Neutrophil (primary cell): ENCODE results near the gene TCF4.

Source experiments
- H3K27ac ChIP-seq: fragments of 200-600 bp; sonication (generic); 2 replicates; pipeline ENCODE4 v1.5.1; 2016; ENCODE audit warnings: mild to moderate bottlenecking, moderate library complexity
- H3K27me3 ChIP-seq: fragments of 200-600 bp; sonication (generic); 2 replicates; pipeline ENCODE4 v1.6.0; 2016; ENCODE audit warnings: mild to moderate bottlenecking
- H3K36me3 ChIP-seq: fragments of 200-600 bp; sonication (generic); 2 replicates; pipeline ENCODE4 v1.5.1; 2017
- H3K4me1 ChIP-seq, 2 experiments: fragments of 200-600 bp in 1 of 2; sonication (generic) in 1 of 2; 1 replicate in 1 of 2; 2 replicates in 1 of 2; pipeline versions ENCODE4 v1.5.1 to v1.6.1; 2013 to 2016; ENCODE audit warnings: low read depth in 1 of 2, low read length in 1 of 2, mild to moderate bottlenecking in 1 of 2, moderate library complexity in 1 of 2; ENCODE audit not compliant: control insufficient read depth in 1 of 2, insufficient read depth in 1 of 2
- H3K4me3 ChIP-seq, 2 experiments: fragments of 200-600 bp in 1 of 2; sonication (generic) in 1 of 2; 1 replicate in 1 of 2; 2 replicates in 1 of 2; pipeline ENCODE4 v1.5.1; 2013 to 2016; ENCODE audit warnings: low read depth in 1 of 2, low read length in 1 of 2, mild to moderate bottlenecking in 1 of 2, moderate library complexity in 1 of 2
- H3K9me3 ChIP-seq: fragments of 200-600 bp; sonication (generic); 2 replicates; pipeline ENCODE4 v1.5.1; 2016
- CTCF ChIP-seq: fragments of 200-600 bp; sonication (generic); IDR thresholded peaks from 2 replicates; pipeline ENCODE4 v1.5.1; 2016; ENCODE audit warnings: antibody characterized with exemption

TCF4 gene

GRCh38 chr18:55353806-55354205, 234.2 kb downstream of the TCF4 start:
- Histone ChIP-seq H3K36me3 (no peaks in the 10 kb centered on the region), H3K27ac (no peak overlapping the region), H3K4me3 (no peak overlapping the region), H3K4me1 (no peaks in the 10 kb centered on the region), H3K27me3 (peaks cover 18% of the 10 kb centered on the region), H3K9me3 (no peaks in the 10 kb centered on the region)
- TF ChIP-seq CTCF: no peak

GRCh38 chr18:55353391-55353790, 234.6 kb downstream of the TCF4 start:
- TF ChIP-seq CTCF: no peak

GRCh38 chr18:55351980-55352714, 235.8 kb downstream of the TCF4 start:
- H3K27me3 ChIP-seq: peaks cover 18% of the 10 kb centered on the region
- no peaks in the 10 kb centered on the region for H3K4me1 ChIP-seq
- no peak for TF ChIP-seq CTCF
- H3K4me3 ChIP-seq: no peak overlapping the region
- H3K36me3 ChIP-seq: no peaks in the 10 kb centered on the region
- no peak overlapping the region for H3K27ac ChIP-seq
- no peaks in the 10 kb centered on the region for H3K9me3 ChIP-seq

More at GRCh38 chr18:55353391-55353790, 234.6 kb downstream of the TCF4 start:
- H3K27me3 ChIP-seq: peaks cover 18% of the 10 kb centered on the region
- no peaks in the 10 kb centered on the region for H3K4me1 ChIP-seq
- H3K36me3 ChIP-seq: no peaks in the 10 kb centered on the region
- no peak overlapping the region for H3K27ac ChIP-seq
- H3K9me3 ChIP-seq: no peaks in the 10 kb centered on the region
- no peak overlapping the region for H3K4me3 ChIP-seq

GRCh38 chr18:55351241-55351691, 236.7 kb downstream of the TCF4 start:
- Histone ChIP-seq H3K9me3 (no peaks in the 10 kb centered on the region), H3K4me3 (no peak overlapping the region), H3K27me3 (peaks cover 18% of the 10 kb centered on the region), H3K36me3 (no peaks in the 10 kb centered on the region), H3K4me1 (no peaks in the 10 kb centered on the region), H3K27ac (no peak overlapping the region)
- no peak for TF ChIP-seq CTCF

- Histone ChIP-seq H3K4me1 (no peaks in the 10 kb centered on the region), H3K27ac (no peak overlapping the region), H3K36me3 (no peaks in the 10 kb centered on the region), H3K27me3 (peaks cover 11% of the 10 kb centered on the region), H3K4me3 (no peak overlapping the region), H3K9me3 (no peaks in the 10 kb centered on the region)
- no peak for TF ChIP-seq CTCF
Measured at GRCh38 chr18:55349685-55350084, 238.3 kb downstream of the TCF4 start.
